Adrenal gland (tissue), 12 donors: ENCODE data around the gene SAFB2. TPM values are rescaled to one million over a fixed set of nuclear protein-coding genes. Genes with fewer than 3 reads are reported as not detected.

ENCODE experiments used
- DNase-seq, 7 donors: peaks; one replicate each; pipeline ENCODE4 v3.0.0-alpha.2; 2019 to 2020
- H3K27ac ChIP-seq, 5 donors: fragments of 200-600 bp; sonication (generic) in 4 of 5; 1 replicate in 3 of 5; 2 replicates in 2 of 5; pipeline versions ENCODE4 v1.5.1 to v1.8.0; 2016 to 2020; ENCODE audit warnings: mild to moderate bottlenecking in 1 of 5
- H3K27me3 ChIP-seq: fragments of 200-600 bp; 2 replicates; pipeline ENCODE4 v1.8.0; 2021
- H3K36me3 ChIP-seq, 2 donors: fragments of 200-600 bp; replicated peaks in 1 of 2; 1 replicate in 1 of 2; 2 replicates in 1 of 2; pipeline versions ENCODE4 v1.5.1 to v1.8.0; 2018 to 2022
- H3K4me1 ChIP-seq, 2 donors: fragments of 200-600 bp; replicated peaks in 1 of 2; 1 replicate in 1 of 2; 2 replicates in 1 of 2; pipeline versions ENCODE4 v1.5.1 to v1.8.0; 2018 to 2021
- H3K4me3 ChIP-seq, 4 donors: fragments of 200-600 bp; sonication (generic) in 3 of 4; one replicate each; pipeline ENCODE4 v1.5.1; 2016 to 2018
- H3K9me3 ChIP-seq, 3 donors: fragments of 200-600 bp; sonication (generic) in 1 of 3; replicated peaks in 1 of 3; 1 replicate in 2 of 3; 2 replicates in 1 of 3; pipeline versions ENCODE4 v1.5.1 to v1.8.0; 2016 to 2021
- POLR2A ChIP-seq, 2 donors: fragments of 450-650 bp; IDR thresholded peaks; one replicate each; pipeline ENCODE4 v1.6.1; 2017; ENCODE audit warnings: antibody characterized with exemption in 2 of 2, mild to moderate bottlenecking in 2 of 2, moderate library complexity in 1 of 2
- WGBS, 4 donors: extraction: QIAGEN DNeasy Blood & Tissue Kit in 2 of 4; methylation state at CpG; one replicate each; pipeline versions ENCODE4 v1.1.5 to v1.1.7; 2013 to 2017; 5-methylcytosine and 5-hydroxymethylcytosine counted together
- intact Hi-C, 2 donors: fragments of 100-400 bp; cut with DNase I; formaldehyde crosslinking; loops; one replicate each; pipeline versions ENCODE4 v1.14.1 to v1.15.0; 2022 to 2023
- polyA plus RNA-seq, 3 donors: library from polyadenylated mRNA; stranded (reverse); fragments of 200-250 nt in 2 of 3; fragments of 350-450 nt in 1 of 3; fragmentation: Illumina TruSeq in 1 of 3; extraction: RNeasy Lipid Tissue Mini Kit (QIAGEN cat#74804) in 1 of 3; gene quantifications; one replicate each; pipeline ENCODE4 v1.2.3, GENCODE V29; 2013 to 2014
- total RNA-seq, 9 donors: library from RNA; depleted of rRNA in 4 of 9; stranded (reverse); fragments of >200 nt in 4 of 9; fragments of 120-200 nt in 1 of 9; fragmentation: NEBNext Ultra II Directional in 1 of 9; extraction: Animal tissue kit (Norgen Biotek cat#: 25700) in 1 of 9; gene quantifications; one replicate each; pipeline versions ENCODE4 v1.1.0 to v1.2.4, GENCODE V29; 2013 to 2023
- TF ChIP-seq, protein P1 (sequence below), 6 experiments: fragments of 450-650 bp in 4 of 6; fragments of 200-600 bp in 2 of 6; sonication (generic) in 1 of 6; IDR thresholded peaks; 1 replicate in 5 of 6; 2 replicates in 1 of 6; pipeline versions ENCODE4 v1.5.1 to v1.8.0; 2016 to 2021; ENCODE audit warnings: antibody characterized with exemption in 6 of 6, mild to moderate bottlenecking in 2 of 6, moderate library complexity in 1 of 6
- donor health status: healthy with polysubstance abuse.
- donor health status: Bipolar disorder and iron deficiency.
- donor health status: DM: yes; HTN: yes; CAD: no.
- donor health status: DM: no; HTN: no; CAD: no.
- donor health status: DM: no; HTN: no; CAD: no.
- donor health status: DM: yes; HTN: yes; CAD: no.

SAFB2 gene
- total and polyA plus RNA-seq, 12 donors: 27.1 to 254 (median 65.2) TPM

DNA sequence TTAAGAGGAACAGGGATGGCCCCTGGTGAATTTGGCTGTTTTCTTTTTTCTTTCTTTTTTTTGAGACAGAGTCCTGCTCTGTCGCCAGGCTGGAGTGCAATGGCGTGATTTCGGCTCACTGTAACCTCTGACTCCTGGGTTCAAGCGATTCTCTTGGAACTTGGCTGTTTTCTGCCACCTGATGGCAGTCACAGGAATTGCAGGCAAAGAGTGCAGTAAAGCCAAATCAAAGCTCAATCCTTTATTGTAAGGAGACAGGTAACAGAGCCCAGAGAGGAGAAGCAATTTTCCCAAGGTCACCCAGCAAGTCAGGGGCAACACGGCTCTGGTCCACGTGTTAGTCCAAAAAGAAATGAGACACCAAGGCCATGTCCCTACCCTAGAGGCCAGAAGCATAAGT, 61.0 kb downstream of the SAFB2 start:
- intact Hi-C loops: loop anchor here in 1 of 2 donors (10.0 kb wide), 1 partner anchor 217 kb away; the partner anchor contains the start of gene PTPRS
- H3K9me3 ChIP-seq: peaks cover 0 to 6% (median 0%) of the 10 kb centered on the region in 3 donors
- no peak overlapping the region for H3K27ac ChIP-seq
- H3K36me3 ChIP-seq: no peaks in the 10 kb centered on the region
- H3K4me1 ChIP-seq: no peaks in the 10 kb centered on the region
- DNase-seq: no peak
- peaks cover under 1% of the 10 kb centered on the region for H3K27me3 ChIP-seq
- no peak for TF ChIP-seq POLR2A (IDR thresholded peaks at IDR 0.05)
- TF ChIP-seq, protein P1, sequence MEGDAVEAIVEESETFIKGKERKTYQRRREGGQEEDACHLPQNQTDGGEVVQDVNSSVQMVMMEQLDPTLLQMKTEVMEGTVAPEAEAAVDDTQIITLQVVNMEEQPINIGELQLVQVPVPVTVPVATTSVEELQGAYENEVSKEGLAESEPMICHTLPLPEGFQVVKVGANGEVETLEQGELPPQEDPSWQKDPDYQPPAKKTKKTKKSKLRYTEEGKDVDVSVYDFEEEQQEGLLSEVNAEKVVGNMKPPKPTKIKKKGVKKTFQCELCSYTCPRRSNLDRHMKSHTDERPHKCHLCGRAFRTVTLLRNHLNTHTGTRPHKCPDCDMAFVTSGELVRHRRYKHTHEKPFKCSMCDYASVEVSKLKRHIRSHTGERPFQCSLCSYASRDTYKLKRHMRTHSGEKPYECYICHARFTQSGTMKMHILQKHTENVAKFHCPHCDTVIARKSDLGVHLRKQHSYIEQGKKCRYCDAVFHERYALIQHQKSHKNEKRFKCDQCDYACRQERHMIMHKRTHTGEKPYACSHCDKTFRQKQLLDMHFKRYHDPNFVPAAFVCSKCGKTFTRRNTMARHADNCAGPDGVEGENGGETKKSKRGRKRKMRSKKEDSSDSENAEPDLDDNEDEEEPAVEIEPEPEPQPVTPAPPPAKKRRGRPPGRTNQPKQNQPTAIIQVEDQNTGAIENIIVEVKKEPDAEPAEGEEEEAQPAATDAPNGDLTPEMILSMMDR (IDR thresholded peaks at IDR 0.05): peak in 2 of 6 experiments; percentile 34 to 35
- 74 to 82% (median 77%) methylated on average over 6 of the region's 6 CpGs for WGBS, 4 donors
- H3K4me3 ChIP-seq: no peak overlapping the region

DNA sequence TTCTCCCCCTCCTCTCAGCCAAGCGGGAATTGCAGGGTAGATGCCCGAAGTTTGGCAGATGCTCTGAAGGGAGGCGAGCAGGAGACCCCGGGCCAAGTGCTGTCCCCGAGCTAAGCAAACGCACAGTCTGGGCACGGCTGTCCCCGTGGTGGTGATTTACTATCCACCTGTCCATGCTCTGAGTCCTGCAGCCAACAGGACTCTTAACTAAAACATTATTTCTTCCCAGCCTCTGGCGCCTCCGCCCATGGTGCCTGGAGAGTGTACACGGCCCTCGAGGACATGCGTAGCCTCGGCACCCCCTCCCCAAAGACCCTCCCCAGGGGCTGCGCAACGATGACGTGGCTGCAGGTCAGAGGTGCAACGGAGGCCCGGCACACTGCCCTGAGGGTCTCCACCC, 62.4 kb downstream of the SAFB2 start:
- Histone ChIP-seq H3K27ac (no peak overlapping the region), H3K4me1 (no peaks in the 10 kb centered on the region), H3K4me3 (no peak overlapping the region), H3K9me3 (peaks cover 0 to 6% (median 0%) of the 10 kb centered on the region in 3 donors), H3K36me3 (no peaks in the 10 kb centered on the region), H3K27me3 (no peaks in the 10 kb centered on the region)
- TF ChIP-seq, protein P1 (IDR thresholded peaks at IDR 0.05): no peak
- TF ChIP-seq POLR2A (IDR thresholded peaks at IDR 0.05): no peak
- WGBS, 4 donors: 52 to 72% (median 63%) methylated on average over 4 to 19 of the region's 19 CpGs
- DNase-seq: no peak
- intact Hi-C loops: loop anchor here in 1 of 2 donors (10.0 kb wide), 1 partner anchor 215 kb away; the partner anchor contains the start of gene PTPRS

DNA sequence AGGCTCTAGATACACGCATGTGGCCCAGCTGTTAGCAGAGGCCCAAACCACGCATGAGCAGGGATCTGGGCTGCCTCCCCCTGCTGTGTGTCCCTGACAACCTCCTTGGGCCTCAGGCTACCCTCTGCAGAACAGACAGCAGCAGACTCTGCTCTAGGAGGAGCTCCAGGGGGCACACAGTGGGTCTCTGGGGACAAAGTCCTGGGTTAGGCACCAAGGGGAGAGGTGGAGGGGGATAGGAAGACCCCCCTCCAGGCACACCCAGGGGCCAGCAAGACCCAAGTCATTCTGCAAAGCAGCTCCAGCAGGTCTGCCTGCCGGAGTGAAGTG, 62.8 kb downstream of the SAFB2 start:
- H3K27me3 ChIP-seq: no peaks in the 10 kb centered on the region
- H3K36me3 ChIP-seq: no peaks in the 10 kb centered on the region
- DNase-seq: peak in 1 of 7 donors; percentile 71
- no peak overlapping the region for H3K27ac ChIP-seq
- no peaks in the 10 kb centered on the region for H3K4me1 ChIP-seq
- 48 to 59% (median 52%) methylated on average over 2 to 3 of the region's 3 CpGs; no CpG with 5 or more reads in 1 of the 4 donors for WGBS, 4 donors
- intact Hi-C loops: loop anchor here in 1 of 2 donors (10.0 kb wide), 1 partner anchor 215 kb away; the partner anchor contains the start of gene PTPRS
- peaks cover 0 to 6% (median 0%) of the 10 kb centered on the region in 3 donors for H3K9me3 ChIP-seq
- no peak overlapping the region for H3K4me3 ChIP-seq
- no peak for TF ChIP-seq POLR2A (IDR thresholded peaks at IDR 0.05)
- TF ChIP-seq, protein P1 (IDR thresholded peaks at IDR 0.05): no peak

DNA sequence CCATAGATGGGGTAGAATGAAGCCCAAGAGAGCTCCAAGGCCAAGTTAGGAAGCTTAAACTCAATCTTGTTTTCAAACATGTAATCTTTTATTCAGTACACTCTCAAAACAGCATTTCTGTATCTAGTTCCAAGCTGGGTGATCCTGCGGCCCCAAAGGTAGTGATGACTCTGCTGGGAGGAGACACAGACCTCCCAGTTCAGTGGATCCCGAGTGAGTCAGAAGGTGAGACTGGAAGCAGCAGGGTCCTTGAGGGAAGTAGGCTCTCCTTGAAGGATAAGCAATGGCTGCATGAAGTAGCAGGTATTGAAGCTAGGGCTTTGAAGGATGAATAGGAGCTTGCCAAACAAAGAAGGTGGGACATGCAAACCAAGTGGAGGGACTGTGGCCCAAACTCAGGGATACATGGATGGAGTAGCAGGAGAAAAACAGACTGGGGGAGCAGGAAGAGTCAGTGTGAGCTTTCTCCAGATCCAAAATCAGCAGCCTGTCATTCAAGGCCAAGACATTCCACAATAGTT, 64.4 kb downstream of the SAFB2 start:
- peaks cover 0 to 6% (median 0%) of the 10 kb centered on the region in 3 donors for H3K9me3 ChIP-seq
- 76 to 89% (median 82%) methylated on average over 2 of the region's 2 CpGs for WGBS, 4 donors
- intact Hi-C loops: no loop called here
- H3K36me3 ChIP-seq: no peaks in the 10 kb centered on the region
- H3K4me1 ChIP-seq: no peaks in the 10 kb centered on the region
- no peak overlapping the region for H3K27ac ChIP-seq
- no peaks in the 10 kb centered on the region for H3K27me3 ChIP-seq
- no peak for TF ChIP-seq POLR2A (IDR thresholded peaks at IDR 0.05)
- TF ChIP-seq, protein P1 (IDR thresholded peaks at IDR 0.05): no peak
- no peak for DNase-seq
- no peak overlapping the region for H3K4me3 ChIP-seq
